Activated B cell treated with CpG ODN at 0.5 μM for 24 hours (primary cell): Measurements from ENCODE around the gene RFX8. TPM values are rescaled to one million over a fixed set of nuclear protein-coding genes. Genes with fewer than 3 reads are reported as not detected.
"Not testable (repeated sequence)": the region's sequence is repeated elsewhere in the genome, so short reads cannot be mapped to it uniquely, and the experiment has no call there.

Source experiments
- ATAC-seq: fragments of 200-7000 bp; cut with Tn5 transposase; one replicate; pipeline ENCODE4 v1.10.0; 2021; ENCODE audit warnings: low read depth, mild to moderate bottlenecking, moderate library complexity
- CTCF ChIA-PET: fragments of 350-600 bp; sonication (Branson Sonifier 250); formaldehyde crosslinking; loops from one replicate; lab custom pipeline; 2021; ENCODE audit warnings: antibody characterized with exemption; lab: Charles Lee
- POLR2A ChIA-PET: fragments of 350-600 bp; sonication (Branson Sonifier 250); formaldehyde crosslinking; loops from one replicate; lab custom pipeline; 2021; ENCODE audit warnings: antibody characterized with exemption; lab: Charles Lee
- DNase-seq: peaks from one replicate; pipeline ENCODE4 v3.0.0; 2022
- H3K27ac Mint-ChIP-seq: one replicate; pipeline ENCODE4 v1.8.0; 2020; ENCODE audit warnings: mixed read lengths
- H3K27me3 Mint-ChIP-seq: one replicate; pipeline ENCODE4 v1.8.0; 2021; ENCODE audit warnings: mixed read lengths
- H3K36me3 Mint-ChIP-seq: one replicate; pipeline ENCODE4 v1.8.0; 2021; ENCODE audit warnings: low read depth, mixed read lengths
- H3K4me1 Mint-ChIP-seq: one replicate; pipeline ENCODE4 v1.8.0; 2021; ENCODE audit warnings: mixed read lengths
- H3K4me3 Mint-ChIP-seq: one replicate; pipeline ENCODE4 v1.8.0; 2020; ENCODE audit warnings: mild to moderate bottlenecking, mixed read lengths
- H3K9me3 Mint-ChIP-seq: one replicate; pipeline ENCODE4 v1.8.0; 2020; ENCODE audit warnings: mixed read lengths
- CTCF ChIP-seq: fragments of 200-600 bp; IDR thresholded peaks from one replicate; pipeline ENCODE4 v1.8.0; 2022; ENCODE audit warnings: antibody characterized with exemption, mild to moderate bottlenecking
- intact Hi-C: fragments of 100-400 bp; cut with micrococcal nuclease; formaldehyde crosslinking; loops from one replicate; pipeline ENCODE4 v1.15.1; 2024
- total RNA-seq: library from RNA; stranded (reverse); gene quantifications from 2 replicates; pipeline ENCODE4 v1.2.3, GENCODE V29; 2022

RFX8 gene
- total RNA-seq, 1 donor from 2014 or later: not detected

GRCh38 chr2:101355401-101356054, 119.4 kb downstream of the RFX8 start:
- Mint-ChIP-seq H3K27me3 (no peaks in the 10 kb centered on the region), H3K27ac (no peak overlapping the region), H3K36me3 (no peaks in the 10 kb centered on the region), H3K9me3 (no peaks in the 10 kb centered on the region), H3K4me3 (no peak overlapping the region), H3K4me1 (peaks cover 8% of the 10 kb centered on the region)
- TF ChIP-seq CTCF: no peak
- ATAC-seq (no peak), DNase-seq (no peak)
- POLR2A ChIA-PET: no interaction called here
- intact Hi-C loops: no loop called here
- CTCF ChIA-PET: no interaction called here

GRCh38 chr2:101354420-101355311, 120.2 kb downstream of the RFX8 start:
- no peaks in the 10 kb centered on the region for H3K4me1 Mint-ChIP-seq
- DNase-seq (no peak), ATAC-seq (no peak)
- H3K36me3 Mint-ChIP-seq: no peaks in the 10 kb centered on the region
- H3K27ac Mint-ChIP-seq: no peak overlapping the region
- H3K9me3 Mint-ChIP-seq: no peaks in the 10 kb centered on the region
- H3K27me3 Mint-ChIP-seq: no peaks in the 10 kb centered on the region
- POLR2A ChIA-PET: interaction anchor here (0.5 kb wide), 1 partner anchor 9 kb away, joined by 3 read pairs; no protein-coding TSS in a partner anchor
- CTCF ChIA-PET: no interaction called here
- H3K4me3 Mint-ChIP-seq: no peak overlapping the region
- intact Hi-C loops: no loop called here
- no peak for TF ChIP-seq CTCF

- DNase-seq, H3K4me1 Mint-ChIP-seq, H3K36me3 Mint-ChIP-seq, intact Hi-C loops, H3K27ac Mint-ChIP-seq, H3K4me3 Mint-ChIP-seq, ATAC-seq, POLR2A ChIA-PET, H3K9me3 Mint-ChIP-seq, H3K27me3 Mint-ChIP-seq: not testable (repeated sequence)
- CTCF ChIA-PET: interaction anchor here (1.1 kb wide), 1 partner anchor 10 kb away, joined by 3 read pairs; no protein-coding TSS in a partner anchor
Measured at GRCh38 chr2:101352631-101353030, 122.3 kb downstream of the RFX8 start.

GRCh38 chr2:101351207-101351606, 123.7 kb downstream of the RFX8 start:
- POLR2A ChIA-PET: no interaction called here
- no peaks in the 10 kb centered on the region for H3K36me3 Mint-ChIP-seq
- no peak for TF ChIP-seq CTCF
- no peaks in the 10 kb centered on the region for H3K9me3 Mint-ChIP-seq
- no peaks in the 10 kb centered on the region for H3K27me3 Mint-ChIP-seq
- H3K4me3 Mint-ChIP-seq: no peak overlapping the region
- H3K27ac Mint-ChIP-seq: no peak overlapping the region
- ATAC-seq (no peak), DNase-seq (no peak)
- peaks cover 2% of the 10 kb centered on the region for H3K4me1 Mint-ChIP-seq
- CTCF ChIA-PET: no interaction called here
- intact Hi-C loops: no loop called here

GRCh38 chr2:101349893-101350662, 124.8 kb downstream of the RFX8 start:
- H3K27me3 Mint-ChIP-seq: no peaks in the 10 kb centered on the region
- no peaks in the 10 kb centered on the region for H3K9me3 Mint-ChIP-seq
- CTCF ChIA-PET: interaction anchor here (0.7 to 1.4 kb wide), 4 partner anchors 11 to 478 kb away, joined by 3 to 5 read pairs (median 4); no protein-coding TSS in a partner anchor
- H3K4me1 Mint-ChIP-seq: peaks cover 2% of the 10 kb centered on the region
- H3K4me3 Mint-ChIP-seq: no peak overlapping the region
- DNase-seq (no peak), ATAC-seq (no peak)
- intact Hi-C loops: no loop called here
- no peak overlapping the region for H3K27ac Mint-ChIP-seq
- no peak for TF ChIP-seq CTCF
- POLR2A ChIA-PET: no interaction called here
- H3K36me3 Mint-ChIP-seq: no peaks in the 10 kb centered on the region
